ENCODE measurements around the gene DGKI.
A peak's percentile ranks its signal among the peaks of the same experiment; 100 is the strongest.

The DGKI gene

DNA sequence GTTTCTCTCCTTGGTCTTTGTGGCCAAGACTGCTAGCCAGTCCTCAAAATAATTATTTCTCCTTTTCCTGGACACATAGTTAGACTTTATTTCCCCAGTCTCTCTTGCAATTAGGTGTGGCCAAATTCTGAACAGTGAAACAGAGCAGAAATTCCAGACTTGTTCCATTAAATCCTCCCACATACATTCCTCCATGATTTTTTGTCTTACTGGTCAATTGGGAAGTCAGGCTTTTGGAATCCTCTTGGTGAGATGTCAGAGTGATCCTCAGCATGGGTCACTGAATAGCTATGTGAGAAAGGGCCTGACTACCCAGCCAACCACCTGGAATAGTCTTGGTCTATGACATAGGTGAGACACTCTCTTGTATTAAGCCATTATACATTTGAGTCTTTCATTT is 164.2 kb downstream of the DGKI start:
- DNase-seq, result no peak

DNA sequence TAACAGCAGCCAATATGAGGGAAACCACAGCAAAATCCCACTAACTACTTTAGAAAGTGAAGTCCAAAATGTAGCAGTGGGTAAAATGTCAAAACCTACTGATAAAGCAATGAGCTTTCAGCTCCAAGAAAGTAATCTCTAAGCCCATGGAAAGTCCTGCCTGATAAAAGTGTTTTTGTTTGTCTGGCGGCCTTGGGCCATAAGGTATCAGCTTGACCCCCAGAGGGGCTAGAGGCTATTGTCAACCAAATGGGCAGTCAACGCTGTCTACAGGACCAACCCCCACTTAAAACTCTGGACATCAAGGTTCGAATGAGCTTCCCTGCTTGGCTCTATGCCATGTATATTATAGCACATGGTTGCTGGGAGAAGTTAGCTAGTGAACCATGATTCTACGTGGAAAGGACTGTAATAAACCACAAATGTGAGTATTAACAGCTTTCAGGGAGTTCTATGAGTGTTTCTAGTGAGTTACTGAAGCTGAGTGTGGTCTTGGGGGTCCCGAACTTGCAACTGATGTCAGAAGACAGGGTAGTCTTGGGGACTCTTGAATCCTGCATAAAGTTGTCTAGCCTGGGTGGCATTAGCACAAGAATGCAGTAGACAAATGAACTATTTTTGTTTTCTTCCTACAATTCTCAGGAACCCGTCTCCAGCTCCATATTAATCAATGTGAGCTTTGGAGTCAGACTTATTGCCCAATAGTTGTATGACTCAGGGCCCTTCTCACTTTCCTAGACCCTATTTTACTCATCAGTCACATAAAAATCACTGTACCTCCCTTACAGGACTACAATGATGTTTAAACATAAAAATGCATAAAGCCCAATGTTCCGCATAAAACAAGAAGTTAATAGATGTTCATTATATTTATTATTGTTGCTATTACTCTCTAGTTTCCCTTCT is 164.9 kb downstream of the DGKI start:
- no peak for DNase-seq

DNA sequence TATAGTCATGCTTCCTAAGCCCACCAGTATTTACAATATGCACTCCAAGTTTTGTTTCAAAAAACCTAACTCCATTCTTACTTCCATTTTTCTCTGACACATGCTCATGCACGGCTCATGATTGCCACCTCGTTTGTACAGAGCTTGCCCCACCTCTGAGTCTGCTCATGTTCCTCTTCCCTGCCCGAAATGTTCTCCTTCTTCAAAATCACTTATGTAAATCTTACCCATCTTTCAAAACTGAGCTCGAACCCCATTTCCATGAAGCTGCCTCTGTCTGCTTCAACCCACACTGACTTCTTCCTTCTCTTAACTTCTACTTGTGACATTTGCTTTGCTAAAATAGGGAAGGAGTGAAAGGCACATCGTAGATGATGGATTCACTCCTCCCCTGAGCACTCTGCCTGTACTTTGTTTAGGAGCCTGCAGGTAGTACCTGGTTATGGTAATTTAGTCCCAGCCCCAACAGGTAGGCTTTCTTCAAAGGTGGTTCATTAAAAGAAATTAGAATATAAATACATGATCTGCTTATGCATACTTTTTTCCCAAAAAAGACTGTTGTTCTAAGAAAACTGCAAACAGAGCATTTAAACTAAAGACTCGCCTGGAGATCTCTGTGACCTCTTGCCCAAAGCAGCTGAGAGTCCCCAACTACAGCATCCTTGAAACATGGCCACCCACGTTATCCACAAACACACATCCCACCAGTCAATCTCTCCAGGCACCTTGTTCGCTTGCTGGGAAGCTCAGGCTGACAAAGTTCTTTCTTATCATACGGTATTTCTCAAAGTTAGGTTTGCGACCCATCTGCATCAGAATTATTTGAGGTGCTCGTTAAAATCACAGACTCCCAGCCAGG is 172.0 kb downstream of the DGKI start:
- DNase-seq, result no peak

DNA sequence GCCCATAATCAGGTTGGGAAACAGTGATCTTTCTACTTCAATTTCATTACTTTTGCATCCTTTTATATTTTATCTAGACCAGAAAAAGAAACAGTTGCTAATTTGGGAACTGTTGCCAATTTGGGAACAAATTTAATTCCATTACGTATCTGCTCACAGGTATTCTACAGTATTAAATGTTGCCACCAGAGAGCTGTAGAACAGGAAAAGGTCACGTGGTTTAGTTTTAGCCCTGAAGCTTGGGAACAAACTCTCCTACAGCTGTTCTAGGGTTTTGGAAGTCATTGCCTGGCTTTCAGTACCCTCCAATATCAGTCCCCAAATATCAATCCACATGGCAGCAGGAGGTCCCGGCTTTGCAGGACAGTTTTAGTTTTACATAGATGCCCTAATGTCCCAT is 172.7 kb downstream of the DGKI start:
- DNase-seq, result no peak

DNA sequence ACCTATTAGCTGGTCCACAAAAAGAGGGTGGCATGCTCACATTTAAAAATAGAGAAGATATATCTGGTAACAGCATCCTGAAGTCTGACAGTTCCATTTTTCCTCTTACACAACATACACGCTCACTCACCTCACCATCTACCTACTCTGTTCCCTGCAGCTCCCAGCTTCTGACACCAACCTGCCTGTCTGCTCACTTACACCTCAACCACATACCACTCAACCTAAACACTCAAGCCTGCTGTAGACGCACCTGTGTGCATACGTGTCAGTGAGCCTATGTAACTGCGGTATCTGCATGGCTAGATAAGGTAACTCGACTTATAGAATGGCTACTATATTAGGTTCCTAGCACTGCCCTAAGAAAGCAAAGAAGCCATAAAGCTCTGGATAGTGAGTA is 174.9 kb downstream of the DGKI start:
- DNase-seq, result no peak

DNA sequence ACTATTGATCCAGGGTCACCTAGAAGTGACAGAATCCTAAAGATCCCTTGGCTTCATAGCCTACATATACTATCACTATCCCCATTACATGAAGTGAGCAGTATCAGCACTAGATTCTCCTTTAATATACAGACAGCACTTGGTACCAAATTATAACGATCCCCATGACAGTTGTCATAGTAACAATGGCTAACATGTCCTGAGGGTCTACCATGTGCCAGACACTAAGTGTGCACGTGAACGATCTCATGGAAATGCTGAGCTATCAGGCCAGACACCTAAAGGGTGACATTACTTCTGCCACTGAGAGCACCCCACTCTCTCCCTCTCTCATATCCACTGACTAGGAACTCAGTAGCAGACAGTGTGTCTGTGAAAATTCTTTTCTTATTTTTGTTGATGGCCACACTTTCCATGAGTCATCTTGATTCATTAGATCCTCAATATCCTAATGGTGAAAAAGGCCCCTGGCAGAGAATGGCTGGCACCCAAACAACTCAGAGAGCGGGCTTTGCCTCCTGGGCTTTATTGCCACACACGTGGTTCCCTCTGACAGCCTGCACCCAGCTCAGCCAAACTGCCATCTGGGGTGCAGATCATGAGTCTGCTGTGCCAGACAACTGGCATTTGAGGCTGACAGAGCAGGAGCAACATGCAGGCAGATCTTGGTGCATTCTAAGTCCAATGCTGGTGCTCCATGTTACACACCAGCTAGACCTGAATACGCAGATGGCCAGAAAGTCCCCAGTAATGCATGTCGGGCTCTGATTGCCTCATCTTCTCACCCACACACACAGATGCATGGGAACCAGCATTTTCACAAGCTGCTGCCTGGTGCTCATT is 176.3 kb downstream of the DGKI start:
- DNase-seq, result no peak

DNA sequence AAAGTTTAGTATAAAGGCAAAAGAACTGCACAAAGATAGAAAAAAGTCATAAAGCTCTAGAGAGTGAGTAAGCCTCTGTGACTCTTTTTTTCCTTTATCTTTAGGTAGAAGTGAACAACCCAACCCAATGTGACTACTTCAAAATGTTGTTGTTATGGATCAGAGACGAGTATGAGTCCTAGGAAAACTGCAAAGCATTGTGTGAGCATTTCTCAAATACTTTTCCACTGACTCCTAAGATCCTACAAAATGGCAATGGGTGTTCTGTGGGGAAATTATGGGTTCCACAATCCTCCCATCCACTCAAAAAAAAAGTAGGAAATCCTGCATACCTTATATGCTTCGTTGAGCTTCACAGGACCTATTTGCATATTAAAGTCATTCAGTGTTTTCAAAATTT is 177.1 kb downstream of the DGKI start:
- no peak for DNase-seq

DNA sequence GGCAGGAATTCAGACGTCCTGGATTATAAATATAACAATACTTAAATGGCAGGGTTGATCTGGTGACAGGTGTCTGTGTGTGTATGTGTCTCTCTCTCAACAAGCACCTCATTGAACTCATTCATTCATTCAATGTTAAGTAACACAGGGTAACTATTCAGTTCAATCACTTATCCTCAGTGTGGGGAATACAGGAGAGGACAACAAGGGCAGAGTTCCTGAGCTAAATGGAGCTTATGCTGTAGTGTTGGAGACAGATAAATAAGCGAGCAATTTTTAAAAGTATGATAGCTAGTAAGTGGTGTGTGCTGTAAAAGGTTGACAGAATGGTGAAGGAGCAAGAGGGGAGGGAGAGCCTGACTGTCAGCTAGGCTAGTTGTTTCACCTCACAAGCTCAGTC is 178.4 kb downstream of the DGKI start:
- no peak for DNase-seq

DNA sequence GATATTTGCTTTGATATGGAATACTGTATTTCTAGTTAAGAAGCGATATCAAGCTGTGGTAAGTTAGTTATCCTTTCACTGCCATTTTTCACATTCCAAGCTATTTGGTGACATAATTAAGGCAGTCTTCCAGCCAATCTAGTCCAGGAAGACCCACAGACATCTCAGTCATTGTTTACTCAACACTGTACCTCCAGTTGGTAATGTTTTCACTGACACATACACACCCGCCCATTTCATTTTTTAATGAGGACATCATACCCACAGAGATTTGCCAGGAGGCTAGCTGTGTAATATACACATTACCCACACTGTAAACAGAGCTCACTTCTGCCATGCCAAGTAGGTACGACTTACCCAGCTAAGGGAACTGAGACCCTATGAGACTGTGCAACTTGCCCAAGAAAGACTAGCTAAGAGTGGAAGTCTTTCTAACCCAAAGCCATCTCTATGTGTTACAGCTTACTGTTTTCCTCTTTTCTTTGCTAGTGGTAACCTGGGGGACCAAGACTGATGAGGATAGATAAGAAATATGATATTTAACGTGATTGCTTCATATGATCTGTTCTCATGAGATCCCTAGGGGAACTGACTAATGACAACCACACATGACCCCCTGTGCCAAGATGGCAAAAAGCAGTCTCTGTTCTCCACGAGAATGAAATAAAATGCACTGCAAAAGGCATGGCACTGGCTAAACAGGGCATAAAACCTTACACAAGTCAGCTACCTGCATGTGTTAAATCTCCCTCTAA is 179.0 kb downstream of the DGKI start:
- DNase-seq, result no peak

DNA sequence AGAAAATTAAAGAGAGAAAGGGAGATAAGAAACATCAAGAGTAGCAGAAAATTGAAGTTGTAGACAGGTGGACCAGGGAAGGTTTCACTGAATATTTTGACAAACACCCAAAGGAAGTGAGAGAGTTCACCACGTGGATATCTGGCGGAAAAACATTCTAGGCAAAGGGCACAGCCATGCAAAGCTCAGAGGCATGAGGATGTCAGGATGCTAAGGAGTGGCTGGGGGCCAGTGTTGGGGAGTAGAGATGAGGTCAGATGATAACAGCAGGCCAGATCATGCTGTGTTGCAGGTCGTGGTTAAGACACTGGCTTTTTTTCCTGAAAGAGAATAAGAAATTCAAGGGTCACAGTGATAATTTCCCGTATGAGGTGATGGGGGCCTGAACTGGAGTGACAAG is 181.9 kb downstream of the DGKI start:
- DNase-seq, result no peak

DNA sequence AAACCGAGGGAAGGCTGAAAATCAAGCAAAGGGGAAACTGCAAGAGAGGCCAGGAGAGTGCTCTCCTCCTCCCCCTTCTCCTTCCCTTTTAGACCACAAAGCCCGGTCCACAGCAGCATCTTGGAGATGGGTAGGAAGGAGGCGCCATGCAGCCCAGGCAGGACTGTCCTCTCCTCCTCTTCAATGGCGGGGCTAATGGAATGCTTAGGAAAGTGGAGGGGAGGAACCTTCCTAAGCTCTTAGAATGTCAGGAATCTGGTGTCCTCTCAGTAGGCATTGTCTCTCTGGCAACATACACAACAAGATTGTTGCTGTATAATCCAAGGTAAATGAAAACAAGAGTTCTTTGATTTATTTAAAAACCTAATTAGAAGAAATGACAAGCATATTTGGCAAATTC is 185.1 kb downstream of the DGKI start:
- no peak for DNase-seq

DNA sequence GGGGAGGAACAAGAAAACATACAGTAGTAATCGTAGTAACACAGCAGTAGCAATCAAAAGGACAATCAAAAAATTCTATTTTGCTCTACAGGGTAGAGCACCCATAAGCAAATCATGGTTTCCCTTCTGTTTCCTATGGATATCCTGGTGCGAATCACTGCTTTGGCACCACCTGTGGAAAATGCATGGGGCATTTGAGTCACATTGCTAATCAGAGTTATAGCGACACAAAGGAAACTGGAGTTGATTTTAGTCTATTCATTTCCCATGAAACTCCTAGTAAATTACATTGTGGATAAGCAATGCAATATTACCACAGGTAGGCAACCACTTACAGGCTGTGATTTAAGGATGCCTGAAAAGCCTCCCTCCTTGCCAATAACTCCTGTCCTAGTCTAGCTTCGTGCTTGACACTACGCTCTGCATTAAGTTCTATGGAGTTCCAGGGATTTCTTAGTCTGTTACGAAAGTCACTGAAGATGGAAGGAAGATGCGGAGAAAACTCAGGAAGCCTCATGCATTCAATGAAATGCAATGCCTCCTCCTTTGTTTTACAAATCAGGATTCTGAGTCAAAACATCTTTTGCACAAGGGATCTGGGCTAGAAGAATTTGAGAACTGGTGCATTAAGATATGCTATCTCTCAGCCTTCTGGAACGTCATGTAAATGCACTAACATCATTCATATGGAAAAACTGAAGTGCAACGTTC is 188.4 kb downstream of the DGKI start:
- DNase-seq, result no peak

DNA sequence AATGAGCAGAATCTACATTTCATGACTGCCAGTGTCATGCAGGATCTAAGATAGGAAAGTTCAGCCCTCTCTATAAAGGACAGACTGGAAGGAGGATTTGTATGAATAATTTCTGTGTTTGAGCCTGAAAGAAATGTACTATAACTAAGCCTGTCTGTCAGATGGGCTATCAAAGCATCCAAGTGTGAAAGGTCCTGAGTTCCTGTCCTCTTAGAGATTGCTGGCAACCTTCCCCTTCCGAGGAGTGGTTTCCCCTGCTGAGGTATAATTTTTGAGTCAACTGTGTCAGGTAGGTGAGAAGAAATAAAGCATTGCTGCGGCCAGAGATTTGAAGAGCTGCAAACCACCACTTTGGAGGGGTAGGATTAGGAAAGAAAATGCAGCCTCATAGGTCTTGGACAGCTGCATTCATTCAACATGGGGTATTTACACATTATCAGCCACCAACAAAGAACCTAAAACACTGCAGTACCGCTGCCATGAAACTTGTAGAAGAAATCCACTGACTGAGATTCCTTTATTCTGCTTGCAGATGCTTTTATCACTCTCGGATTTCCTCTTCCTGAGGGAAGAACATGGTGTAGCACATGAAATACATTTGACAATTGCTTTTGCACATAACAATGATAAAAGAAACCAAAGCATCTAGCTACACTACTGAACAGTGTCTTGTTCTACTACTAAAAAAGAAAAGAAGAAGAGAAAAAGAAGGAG is 189.1 kb downstream of the DGKI start:
- no peak for DNase-seq

DNA sequence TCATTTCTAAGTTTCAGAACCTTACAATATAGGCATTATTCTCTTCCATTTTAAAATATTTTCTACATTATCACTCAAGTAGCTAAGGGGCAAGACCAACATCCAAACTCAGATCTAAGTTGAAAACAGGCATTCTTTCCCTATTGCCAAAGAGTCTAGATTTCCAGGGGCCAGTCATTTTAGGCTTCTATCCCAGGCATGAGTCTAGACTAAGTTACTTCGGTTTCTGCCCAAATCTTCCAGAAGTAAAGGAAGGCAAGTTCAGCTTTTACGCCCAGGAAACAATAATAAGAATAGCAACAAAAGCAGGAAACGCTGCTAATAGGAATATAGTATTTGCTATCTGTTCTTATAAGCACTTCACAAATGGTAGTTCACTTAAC is 189.9 kb downstream of the DGKI start:
- DNase-seq, result no peak

DNA sequence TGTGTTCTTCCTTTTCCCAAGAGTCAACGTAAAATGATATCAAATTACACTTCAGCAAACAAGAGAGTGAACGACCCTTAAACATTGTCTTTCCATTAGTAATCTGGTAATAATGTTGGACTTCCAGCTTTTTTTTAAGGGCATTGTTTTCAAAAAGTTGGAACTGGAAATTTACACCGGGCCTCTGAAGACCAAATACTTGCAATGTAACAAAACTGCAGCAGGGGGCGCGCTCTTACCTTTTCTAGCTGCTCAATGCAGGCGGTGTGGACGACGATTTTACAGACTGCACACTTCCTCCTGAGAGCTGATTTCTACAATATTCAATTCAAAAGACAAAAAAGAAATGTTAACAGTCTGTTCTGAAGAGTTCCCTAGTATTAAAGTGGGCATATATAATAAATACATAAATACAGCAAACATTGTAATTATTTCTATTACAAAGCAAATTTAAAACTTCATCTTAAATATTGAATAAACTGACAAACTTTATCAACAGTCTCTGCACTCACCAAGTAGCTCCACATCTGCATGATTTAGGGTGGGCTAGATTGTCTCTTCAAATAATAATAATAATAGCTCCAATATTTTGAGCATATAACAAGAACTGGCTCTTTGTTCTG is 190.4 kb downstream of the DGKI start:
- DNase-seq, result peak; percentile 48

DNA sequence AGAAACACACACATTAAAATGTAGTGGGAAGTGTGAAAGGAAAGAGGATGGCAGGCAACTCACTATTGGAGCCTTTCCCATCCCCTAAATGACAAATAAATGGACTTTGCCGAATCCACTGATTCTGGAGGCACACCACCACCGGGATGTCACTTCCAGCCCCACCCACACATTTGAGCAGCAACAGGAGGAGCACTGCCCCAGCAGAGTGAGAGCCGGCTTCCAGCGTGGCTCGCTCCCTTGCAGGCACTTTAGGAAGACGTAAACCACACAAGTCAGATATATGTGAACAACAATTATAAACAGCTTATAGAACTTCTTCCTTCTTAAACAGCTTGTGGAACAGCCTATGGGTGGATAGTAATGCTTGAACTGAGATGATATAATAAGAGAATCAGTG is 191.0 kb downstream of the DGKI start:
- no peak for DNase-seq

DNA sequence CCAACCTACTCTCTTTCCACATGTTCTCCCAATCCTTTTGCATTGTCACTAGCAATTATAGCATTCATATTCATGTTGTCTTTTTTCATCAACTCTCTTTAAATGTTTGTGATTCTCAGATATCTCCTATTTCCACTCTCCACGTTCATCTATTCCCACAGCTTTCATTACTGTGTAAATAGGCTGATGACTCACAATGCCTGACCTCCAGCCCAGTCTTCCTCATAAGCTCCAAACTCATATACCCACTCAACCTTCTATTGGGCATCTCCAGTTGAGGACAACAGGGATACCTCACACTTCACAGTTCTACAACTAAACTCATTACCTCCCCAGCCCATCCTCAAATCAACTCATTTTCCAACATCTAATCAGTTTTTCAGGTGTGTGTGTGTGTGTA is 194.1 kb downstream of the DGKI start:
- no peak for DNase-seq

DNA sequence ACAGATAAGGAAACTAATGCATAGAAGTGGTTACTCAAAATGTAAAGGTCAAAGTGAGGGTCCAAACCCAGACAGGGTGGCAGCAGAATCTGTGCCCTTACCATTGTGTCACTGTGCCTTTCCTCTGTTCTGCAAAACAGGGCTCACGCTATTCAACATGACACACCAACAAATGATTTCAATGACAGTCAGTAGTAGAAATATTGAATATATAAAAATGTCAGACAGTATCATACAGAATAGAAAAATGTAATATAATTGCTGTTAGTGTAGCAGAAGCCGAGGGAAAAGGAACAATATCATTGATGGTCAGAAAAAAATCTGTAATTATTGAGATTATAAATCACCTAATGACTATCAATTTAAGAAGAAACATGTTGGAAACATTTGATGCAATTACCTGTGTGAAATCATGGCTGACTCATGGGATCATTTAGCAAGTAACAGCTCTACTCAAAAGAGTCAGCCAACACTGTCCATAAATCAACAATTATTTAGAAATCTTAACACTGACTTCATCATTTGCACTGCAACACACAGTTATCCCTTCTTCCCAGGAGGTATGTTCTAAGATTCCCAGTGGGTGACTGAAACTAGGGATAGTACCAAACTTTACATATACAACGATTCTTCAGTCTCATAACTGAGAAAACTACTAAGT is 198.7 kb downstream of the DGKI start:
- no peak for DNase-seq

DNA sequence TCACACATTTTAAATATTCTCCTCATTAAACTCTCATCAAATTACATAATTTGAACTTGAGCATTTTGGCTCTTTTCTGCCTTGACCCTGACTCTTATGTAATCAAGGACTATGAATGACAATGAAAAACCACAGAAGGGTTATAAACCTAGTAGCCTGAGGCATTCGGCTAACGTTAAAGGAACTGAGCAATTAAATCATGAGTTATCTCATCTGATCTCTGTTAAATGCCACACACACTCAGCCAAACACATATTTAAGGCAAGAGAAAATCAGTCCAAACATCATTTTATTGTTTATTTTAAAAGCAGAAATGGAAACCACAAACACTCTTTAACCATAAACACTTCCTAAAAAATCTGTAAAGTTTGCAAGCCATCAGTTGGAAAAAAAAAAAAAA is 204.3 kb downstream of the DGKI start:
- DNase-seq, result no peak

DNA sequence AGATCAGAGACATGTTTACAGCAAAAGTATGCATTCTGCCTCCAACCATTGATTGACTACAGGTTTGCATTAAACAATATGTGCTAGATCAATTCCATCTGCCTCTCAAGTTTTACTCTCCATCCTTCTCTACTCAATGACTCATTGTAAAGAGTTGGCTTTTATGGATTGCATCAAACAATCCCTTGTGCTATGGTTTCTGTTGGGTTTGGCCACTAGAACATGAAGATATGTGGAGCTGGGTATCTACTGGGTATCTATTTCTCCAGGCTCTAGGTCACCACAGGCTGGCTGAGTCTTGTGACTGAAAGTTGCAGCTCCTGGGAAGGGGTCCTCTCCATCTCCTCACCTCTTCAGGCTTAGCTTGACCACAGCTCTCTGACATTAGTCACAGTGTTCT is 204.7 kb downstream of the DGKI start:
- DNase-seq, result no peak
